Eye (tissue), 1 donor: ENCODE data around the gene CAMK1D.
A peak's percentile ranks its signal among the peaks of the same experiment; 100 is the strongest.

ENCODE experiments used
- DNase-seq: peaks from one replicate; pipeline ENCODE4 v3.0.0-alpha.2; 2015

The CAMK1D gene

GRCh38 chr10:12780634-12781601 is 431.6 kb downstream of the CAMK1D start:
- no peak for DNase-seq

GRCh38 chr10:12781976-12782375 is 432.6 kb downstream of the CAMK1D start:
- no peak for DNase-seq

GRCh38 chr10:12782537-12782936 is 433.2 kb downstream of the CAMK1D start:
- DNase-seq: peak; percentile 33

DNA sequence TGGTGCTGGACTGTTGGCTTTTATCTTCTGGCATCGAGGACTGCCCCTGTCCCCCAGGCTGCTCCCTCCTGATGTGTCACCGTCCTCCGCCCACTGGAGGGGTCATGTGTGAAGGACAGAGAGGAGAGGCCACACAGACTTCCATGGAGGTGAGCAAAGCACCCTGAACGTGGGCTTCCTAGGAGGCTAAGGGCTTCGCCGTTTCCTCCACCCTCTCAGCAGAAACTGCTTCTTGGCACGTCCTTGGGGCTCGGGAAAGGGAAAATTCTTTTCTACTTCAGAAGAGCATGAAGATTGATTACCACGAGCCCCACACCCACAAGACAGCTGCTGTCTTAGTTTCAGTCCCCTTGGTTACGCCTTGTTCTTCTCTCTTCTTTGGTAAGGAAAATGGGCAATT is 433.9 kb downstream of the CAMK1D start:
- DNase-seq: peak; percentile 57

GRCh38 chr10:12784646-12785045 is 435.3 kb downstream of the CAMK1D start:
- DNase-seq: no peak

- DNase-seq: no peak
Observed at GRCh38 chr10:12785415-12785831, 436.1 kb downstream of the CAMK1D start.

- no peak for DNase-seq
Observed at GRCh38 chr10:12787297-12787696, 437.9 kb downstream of the CAMK1D start.

GRCh38 chr10:12788277-12788676 is 438.9 kb downstream of the CAMK1D start:
- DNase-seq: no peak

GRCh38 chr10:12790270-12790669 is 440.9 kb downstream of the CAMK1D start:
- no peak for DNase-seq

- DNase-seq: no peak
Observed at GRCh38 chr10:12791728-12792127, 442.4 kb downstream of the CAMK1D start.

- no peak for DNase-seq
Observed at GRCh38 chr10:12792889-12793556, 443.7 kb downstream of the CAMK1D start.

- no peak for DNase-seq
Observed at GRCh38 chr10:12795315-12796110, 446.2 kb downstream of the CAMK1D start.

DNA sequence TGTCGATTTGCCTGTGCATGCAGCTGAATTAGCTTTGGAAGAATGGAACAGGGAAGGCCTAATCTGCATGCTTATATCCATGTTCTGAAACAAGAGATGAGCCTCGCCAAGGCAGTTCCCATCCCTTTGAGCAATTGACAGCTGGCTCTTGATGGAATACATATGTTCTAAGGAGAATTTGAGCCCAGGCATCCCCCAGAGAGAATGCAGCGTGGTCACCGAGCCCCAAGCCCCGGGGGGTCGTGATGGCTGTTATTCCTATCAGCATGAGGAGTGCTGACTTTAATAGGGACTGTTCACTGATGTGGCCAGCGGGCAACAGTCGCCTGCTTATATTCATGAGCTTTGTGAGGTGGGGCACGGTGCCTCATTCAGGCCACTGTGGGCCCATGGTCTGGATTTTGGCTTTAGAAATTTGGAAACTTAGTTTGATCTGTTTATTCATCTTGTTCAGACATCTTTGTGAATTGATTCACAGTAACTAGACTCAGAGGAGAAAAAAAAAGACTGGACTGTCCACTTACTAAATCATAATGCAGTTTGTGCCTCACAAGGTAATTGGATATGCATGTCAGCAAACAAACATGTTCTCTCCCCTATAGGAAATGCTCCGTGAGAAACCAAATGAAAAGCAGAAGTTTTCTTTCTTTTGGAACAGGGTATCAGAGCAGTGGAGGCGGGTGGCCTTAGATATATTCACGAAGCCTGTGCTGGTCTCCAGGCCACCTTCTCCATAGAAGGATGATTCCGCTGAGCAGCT is 447.2 kb downstream of the CAMK1D start:
- peak; percentile 55 for DNase-seq

DNA sequence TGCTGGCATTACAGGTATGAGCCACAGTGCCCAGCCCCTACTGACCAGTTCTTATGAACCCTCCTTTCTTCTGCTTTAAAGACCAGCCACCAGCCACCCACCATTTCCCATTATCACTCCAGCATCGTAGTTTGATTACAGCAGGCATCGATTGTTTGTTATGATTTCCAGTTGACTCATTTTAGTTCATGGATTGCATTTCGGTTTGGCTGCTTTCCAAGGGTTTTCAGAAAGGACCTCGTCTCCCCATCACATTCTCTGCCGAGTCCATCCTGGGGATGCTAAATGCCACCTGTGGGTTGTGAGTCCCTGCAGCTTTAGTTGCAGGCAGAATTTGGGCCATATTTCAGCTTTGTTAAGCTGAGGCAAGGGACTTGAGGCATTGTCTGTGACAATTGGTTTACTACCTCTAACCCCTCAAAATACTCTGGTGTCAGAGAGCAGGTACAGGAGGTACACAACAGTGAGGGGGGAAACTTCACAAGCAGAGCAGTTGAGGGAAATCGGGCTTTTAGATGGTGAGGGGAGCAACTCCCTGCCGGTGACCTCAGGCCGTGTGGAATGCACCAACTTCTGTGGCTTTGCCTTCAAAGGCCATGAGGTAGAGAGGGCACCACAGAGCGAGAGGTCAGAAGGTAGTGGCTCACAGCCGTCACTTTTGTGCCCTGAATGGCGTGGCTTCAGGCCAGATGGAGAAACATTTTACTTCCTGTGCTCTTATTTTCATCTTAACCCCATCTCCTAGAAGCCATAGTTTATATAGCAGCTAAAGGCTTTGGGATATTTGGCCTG is 448.3 kb downstream of the CAMK1D start:
- no peak for DNase-seq

DNA sequence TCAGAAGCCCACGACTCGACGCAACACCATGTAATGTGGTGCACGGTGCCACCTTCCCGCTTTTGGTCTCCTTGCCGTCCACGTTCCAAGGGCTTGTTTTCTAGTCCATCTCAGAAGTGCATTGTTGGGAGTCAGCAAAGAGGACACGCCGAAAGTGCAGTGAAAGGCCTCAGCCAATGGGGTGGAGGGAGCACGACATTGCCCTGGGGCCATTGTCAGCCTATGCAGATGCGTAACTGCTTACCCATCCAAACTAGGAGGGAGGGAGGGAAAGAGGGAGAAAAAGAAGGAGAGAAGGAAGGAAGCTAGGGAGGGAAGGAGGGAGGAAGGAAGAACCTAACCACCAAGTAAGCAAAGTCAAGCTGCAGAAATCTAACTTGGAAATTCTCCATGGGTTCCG is 449.8 kb downstream of the CAMK1D start:
- no peak for DNase-seq

- no peak for DNase-seq
Observed at GRCh38 chr10:12799714-12800113, 450.4 kb downstream of the CAMK1D start.

GRCh38 chr10:12800302-12800701 is 451.0 kb downstream of the CAMK1D start:
- no peak for DNase-seq

DNA sequence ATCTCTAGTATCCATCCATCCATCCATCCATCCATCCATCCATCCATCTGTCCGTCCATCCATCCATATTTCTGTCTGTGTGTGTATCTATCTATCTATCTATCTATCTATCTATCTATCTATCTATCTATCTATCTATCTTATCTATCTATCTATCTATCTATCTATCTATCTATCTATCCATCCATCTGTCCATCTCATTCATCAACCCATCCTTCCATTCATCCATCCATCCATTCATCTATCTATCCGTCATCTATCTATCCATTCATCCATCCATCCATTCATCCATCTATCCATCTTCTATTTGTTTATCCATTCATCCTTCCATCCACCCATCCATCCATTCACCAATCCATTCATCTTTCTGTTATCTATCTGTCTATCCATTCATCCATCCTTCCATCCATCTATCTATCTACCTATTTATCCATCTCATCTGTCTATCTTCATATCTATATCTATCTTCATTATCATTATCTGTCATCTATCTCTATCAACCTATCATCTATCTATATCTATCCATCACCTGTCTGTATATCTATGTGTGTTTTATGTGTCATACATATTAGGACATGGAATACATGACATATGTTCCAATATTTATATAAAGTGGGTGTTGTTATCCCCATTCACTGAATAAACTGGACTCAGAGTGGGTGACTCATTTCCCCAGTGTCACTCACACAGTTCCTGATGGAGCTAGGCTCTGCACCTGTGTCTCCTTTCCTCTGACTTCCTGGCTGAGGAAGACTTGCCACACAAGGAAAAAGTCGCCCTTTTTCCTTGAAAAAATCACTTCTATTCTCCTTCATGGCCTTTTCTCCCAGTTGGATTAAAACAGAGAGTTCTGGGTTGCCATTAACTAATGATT is 452.1 kb downstream of the CAMK1D start:
- DNase-seq: no peak

- no peak for DNase-seq
Observed at GRCh38 chr10:12803776-12804175, 454.4 kb downstream of the CAMK1D start.
